ENCODE data around the gene CLDN16.

The CLDN16 gene

GRCh38 chr3:190387578-190388213 is at the start of gene CLDN16:
Gene CLDN16, plus strand, starts transcription at chr3:190388163. Its CDS starts 167 bp downstream, at chr3:190388330.
- in situ Hi-C loops (cut with MboI; ENCODE audit: low sequenced_read_pairs), result no loop called here

GRCh38 chr3:190338717-190339116 is 49.2 kb upstream of the CLDN16 start:
- in situ Hi-C loops (cut with MboI; ENCODE audit: low sequenced_read_pairs), result no loop called here

- in situ Hi-C loops (cut with MboI; ENCODE audit: low sequenced_read_pairs), result no loop called here
Measured at GRCh38 chr3:190339130-190339529, 48.8 kb upstream of the CLDN16 start.

- in situ Hi-C loops (cut with MboI; ENCODE audit: low sequenced_read_pairs), result no loop called here
Measured at GRCh38 chr3:190340071-190340470, 47.9 kb upstream of the CLDN16 start.

GRCh38 chr3:190345027-190345821 is 42.7 kb upstream of the CLDN16 start:
- in situ Hi-C loops (cut with MboI; ENCODE audit: low sequenced_read_pairs), result no loop called here

GRCh38 chr3:190345878-190346277 is 42.1 kb upstream of the CLDN16 start:
- in situ Hi-C loops (cut with MboI; ENCODE audit: low sequenced_read_pairs), result no loop called here

GRCh38 chr3:190346541-190346940 is 41.4 kb upstream of the CLDN16 start:
- in situ Hi-C loops (cut with MboI; ENCODE audit: low sequenced_read_pairs), result no loop called here

- in situ Hi-C loops (cut with MboI; ENCODE audit: low sequenced_read_pairs), result no loop called here
Measured at GRCh38 chr3:190352861-190353457, 35.0 kb upstream of the CLDN16 start.

- in situ Hi-C loops (cut with MboI; ENCODE audit: low sequenced_read_pairs), result no loop called here
Measured at GRCh38 chr3:190356246-190356645, 31.7 kb upstream of the CLDN16 start.

- in situ Hi-C loops (cut with MboI; ENCODE audit: low sequenced_read_pairs), result no loop called here
Measured at GRCh38 chr3:190357468-190357867, 30.5 kb upstream of the CLDN16 start.

GRCh38 chr3:190359813-190360212 is 28.1 kb upstream of the CLDN16 start:
- in situ Hi-C loops (cut with MboI; ENCODE audit: low sequenced_read_pairs), result no loop called here

GRCh38 chr3:190360228-190360627 is 27.7 kb upstream of the CLDN16 start:
- in situ Hi-C loops (cut with MboI; ENCODE audit: low sequenced_read_pairs), result no loop called here

- in situ Hi-C loops (cut with MboI; ENCODE audit: low sequenced_read_pairs), result no loop called here
Measured at GRCh38 chr3:190361791-190362190, 26.2 kb upstream of the CLDN16 start.

- in situ Hi-C loops (cut with MboI; ENCODE audit: low sequenced_read_pairs), result no loop called here
Measured at GRCh38 chr3:190362258-190362657, 25.7 kb upstream of the CLDN16 start.

GRCh38 chr3:190366133-190366532 is 21.8 kb upstream of the CLDN16 start:
- in situ Hi-C loops (cut with MboI; ENCODE audit: low sequenced_read_pairs), result no loop called here

GRCh38 chr3:190368881-190369280 is 19.1 kb upstream of the CLDN16 start:
- in situ Hi-C loops (cut with MboI; ENCODE audit: low sequenced_read_pairs), result no loop called here

- in situ Hi-C loops (cut with MboI; ENCODE audit: low sequenced_read_pairs), result no loop called here
Measured at GRCh38 chr3:190369668-190370295, 18.2 kb upstream of the CLDN16 start.

GRCh38 chr3:190370369-190370768 is 17.6 kb upstream of the CLDN16 start:
- in situ Hi-C loops (cut with MboI; ENCODE audit: low sequenced_read_pairs), result no loop called here

GRCh38 chr3:190371152-190371551 is 16.8 kb upstream of the CLDN16 start:
- in situ Hi-C loops (cut with MboI; ENCODE audit: low sequenced_read_pairs), result no loop called here

- in situ Hi-C loops (cut with MboI; ENCODE audit: low sequenced_read_pairs), result no loop called here
Measured at GRCh38 chr3:190375246-190375645, 12.7 kb upstream of the CLDN16 start.

- in situ Hi-C loops (cut with MboI; ENCODE audit: low sequenced_read_pairs), result no loop called here
Measured at GRCh38 chr3:190375671-190376070, 12.3 kb upstream of the CLDN16 start.

Measured in hTERT RPE-1 (cell line).